GM18520 (cell line): ENCODE results near the gene CD1E.
"Not testable (repeated sequence)": the region's sequence is repeated elsewhere in the genome, so short reads cannot be mapped to it uniquely, and the experiment has no call there.

Experiments used
- ATAC-seq: cut with Tn5 transposase; IDR thresholded peaks from one replicate; pipeline ENCODE4 v1.9.1; 2021; ENCODE audit not compliant: unreplicated experiment

The CD1E gene

GRCh38 chr1:158353303-158354075 is at the start of gene CD1E:
TSS of gene CD1E (plus strand) at chr1:158353894. CDS start at chr1:158353989, 95 bp downstream.
- ATAC-seq: no peak

- ATAC-seq: no peak
Observed at GRCh38 chr1:158310623-158311022, 43.1 kb upstream of the CD1E start.

- no peak for ATAC-seq
Observed at GRCh38 chr1:158311066-158311465, 42.6 kb upstream of the CD1E start.

GRCh38 chr1:158323866-158324265 is 29.8 kb upstream of the CD1E start:
- no peak for ATAC-seq

- ATAC-seq: no peak
Observed at GRCh38 chr1:158324395-158324794, 29.3 kb upstream of the CD1E start.

- no peak for ATAC-seq
Observed at GRCh38 chr1:158327481-158327880, 26.2 kb upstream of the CD1E start.

GRCh38 chr1:158328426-158328825 is 25.3 kb upstream of the CD1E start:
- ATAC-seq: no peak

GRCh38 chr1:158329300-158329699 is 24.4 kb upstream of the CD1E start:
- ATAC-seq: no peak

GRCh38 chr1:158329733-158330132 is 24.0 kb upstream of the CD1E start:
- no peak for ATAC-seq

GRCh38 chr1:158330391-158331105 is 23.1 kb upstream of the CD1E start:
- ATAC-seq: no peak

GRCh38 chr1:158331106-158331425 is 22.6 kb upstream of the CD1E start:
- ATAC-seq: no peak

- ATAC-seq: no peak
Observed at GRCh38 chr1:158331481-158332150, 22.1 kb upstream of the CD1E start, which contains the start of gene CD1B. TSS of gene CD1B (minus strand) at chr1:158331531. CDS start at chr1:158331423, 108 bp downstream.

- ATAC-seq: no peak
Observed at GRCh38 chr1:158333405-158334155, 20.1 kb upstream of the CD1E start.

- no peak for ATAC-seq
Observed at GRCh38 chr1:158334526-158335212, 19.0 kb upstream of the CD1E start.

GRCh38 chr1:158335213-158335532 is 18.5 kb upstream of the CD1E start:
- no peak for ATAC-seq

GRCh38 chr1:158336413-158336812 is 17.3 kb upstream of the CD1E start:
- ATAC-seq: not testable (repeated sequence)

GRCh38 chr1:158348946-158349345 is 4.7 kb upstream of the CD1E start:
- not testable (repeated sequence) for ATAC-seq

GRCh38 chr1:158354255-158354654 is 561 bp downstream of the CD1E start:
- ATAC-seq: no peak

- ATAC-seq: no peak
Observed at GRCh38 chr1:158355773-158356285, 2.1 kb downstream of the CD1E start.

- no peak for ATAC-seq
Observed at GRCh38 chr1:158356616-158357015, 2.9 kb downstream of the CD1E start.
